K562 (cell line): ENCODE measurements around the gene TXLNG. TPM values are rescaled to one million over a fixed set of nuclear protein-coding genes. Genes with fewer than 3 reads are reported as not detected.

ENCODE experiments used
- BRF2 ChIP-seq: IDR thresholded peaks from 3 replicates; pipeline ENCODE4 v1.6.1; 2011; ENCODE audit warnings: borderline replicate concordance, mild to moderate bottlenecking; ENCODE audit not compliant: insufficient read length, insufficient read depth
- EP400 ChIP-seq: fragments of 450-650 bp; IDR thresholded peaks from 2 replicates; pipeline ENCODE4 v1.6.1; 2017; ENCODE audit warnings: antibody characterized with exemption, mild to moderate bottlenecking, moderate library complexity
- LEF1 ChIP-seq: fragments of 450-650 bp; IDR thresholded peaks from 2 replicates; pipeline ENCODE4 v1.6.1; 2016; ENCODE audit warnings: mild to moderate bottlenecking
- MAFF ChIP-seq: IDR thresholded peaks from 2 replicates; pipeline ENCODE4 v1.6.1; 2012; ENCODE audit warnings: low read length, improper control_type of control experiment
- NUFIP1 ChIP-seq: fragments of 450-650 bp; IDR thresholded peaks from 2 replicates; pipeline ENCODE4 v1.6.1; 2018; ENCODE audit not compliant: partially characterized antibody
- PATZ1 ChIP-seq: fragments of 250-450 bp; sonication (Bioruptor Pico); IDR thresholded peaks from 2 replicates; pipeline ENCODE4 v1.5.0; 2020; ENCODE audit warnings: mild to moderate bottlenecking, borderline replicate concordance
- RBFOX2 ChIP-seq: fragments of 200-400 bp; formaldehyde crosslinking; IDR thresholded peaks from 2 replicates; pipeline ENCODE4 v1.6.1; 2017; ENCODE audit warnings: low read depth, mild to moderate bottlenecking, low read length, moderate library complexity
- RFX1 ChIP-seq: fragments of 450-650 bp; IDR thresholded peaks from 2 replicates; pipeline ENCODE4 v1.6.1; 2016; ENCODE audit warnings: mild to moderate bottlenecking, moderate library complexity
- SMAD4 ChIP-seq: fragments of 250-450 bp; sonication (Bioruptor Pico); conservative IDR thresholded peaks from 2 replicates; pipeline ENCODE4 v1.8.0; 2021; ENCODE audit warnings: inconsistent platforms, mild to moderate bottlenecking, moderate library complexity
- ZKSCAN8 ChIP-seq: fragments of 200-800 bp; sonication (Bioruptor generic); IDR thresholded peaks from 2 replicates; pipeline ENCODE4 v1.6.1; 2016; ENCODE audit warnings: missing genetic modification characterization, missing compliant biosample characterization
- ZNF512 ChIP-seq: IDR thresholded peaks from 2 replicates; pipeline ENCODE4 v1.6.1; 2016; ENCODE audit warnings: missing genetic modification characterization, missing compliant biosample characterization
- ZNF695 ChIP-seq: fragments of 450-650 bp; formaldehyde crosslinking; IDR thresholded peaks from 2 replicates; pipeline ENCODE4 v1.4.0; 2020; ENCODE audit warnings: mild to moderate bottlenecking, moderate library complexity
- polyA plus RNA-seq, 8 experiments: library from polyadenylated mRNA; depleted of rRNA in 4 of 8; stranded (reverse) in 5 of 8; unstranded in 3 of 8; fragments of >200 nt; fragmentation: Nextera tagmentation in 2 of 8; fragmentation: Illumina TruSeq in 1 of 8; extraction: Ambion mirVana in 2 of 8; extraction: Trizol in 1 of 8; gene quantifications; 2 replicates each; pipeline versions ENCODE4 v1.2.1 to v1.2.3, GENCODE V29; 2011 to 2014; ENCODE audit warnings: inconsistent platforms in 1 of 8, missing spikeins in 1 of 8
- total RNA-seq, 7 experiments: library from RNA; depleted of rRNA in 6 of 7; stranded (reverse); fragments of >200 nt in 6 of 7; fragmentation: Illumina TruSeq in 2 of 7; extraction: Trizol in 2 of 7; gene quantifications; 2 replicates each; pipeline versions ENCODE4 v1.2.1 to v1.2.3, GENCODE V29; 2011 to 2021; ENCODE audit warnings: low replicate concordance in 1 of 7
- TF ChIP-seq, protein P1 (sequence below): fragments of 450-650 bp; IDR thresholded peaks from 2 replicates; pipeline ENCODE4 v1.6.1; 2016; ENCODE audit warnings: missing biosample characterization, missing genetic modification characterization
- TF ChIP-seq, protein P2 (sequence below), 2 experiments: fragments of 450-650 bp; conservative IDR thresholded peaks; 2 replicates each; pipeline ENCODE4 v1.6.1; 2017; ENCODE audit warnings: mild to moderate bottlenecking in 2 of 2, moderate library complexity in 2 of 2
- TF ChIP-seq, protein P3 (sequence below): sonication (generic); formaldehyde crosslinking; IDR thresholded peaks from 2 replicates; pipeline ENCODE4 v1.8.0; 2022; ENCODE audit warnings: missing genetic modification reagents, mild to moderate bottlenecking, moderate library complexity, borderline replicate concordance
- TF ChIP-seq, protein P4 (sequence below): sonication (generic); formaldehyde crosslinking; IDR thresholded peaks from 2 replicates; pipeline ENCODE4 v1.8.0; 2023; ENCODE audit warnings: mild to moderate bottlenecking, missing genetic modification reagents

The TXLNG gene
- total and polyA plus RNA-seq, 9 of the 15 experiments (the other 6 are each of a cell fraction or from before 2014, with no cell fraction given), result 13.1 to 47.0 (median 31.6) TPM

DNA sequence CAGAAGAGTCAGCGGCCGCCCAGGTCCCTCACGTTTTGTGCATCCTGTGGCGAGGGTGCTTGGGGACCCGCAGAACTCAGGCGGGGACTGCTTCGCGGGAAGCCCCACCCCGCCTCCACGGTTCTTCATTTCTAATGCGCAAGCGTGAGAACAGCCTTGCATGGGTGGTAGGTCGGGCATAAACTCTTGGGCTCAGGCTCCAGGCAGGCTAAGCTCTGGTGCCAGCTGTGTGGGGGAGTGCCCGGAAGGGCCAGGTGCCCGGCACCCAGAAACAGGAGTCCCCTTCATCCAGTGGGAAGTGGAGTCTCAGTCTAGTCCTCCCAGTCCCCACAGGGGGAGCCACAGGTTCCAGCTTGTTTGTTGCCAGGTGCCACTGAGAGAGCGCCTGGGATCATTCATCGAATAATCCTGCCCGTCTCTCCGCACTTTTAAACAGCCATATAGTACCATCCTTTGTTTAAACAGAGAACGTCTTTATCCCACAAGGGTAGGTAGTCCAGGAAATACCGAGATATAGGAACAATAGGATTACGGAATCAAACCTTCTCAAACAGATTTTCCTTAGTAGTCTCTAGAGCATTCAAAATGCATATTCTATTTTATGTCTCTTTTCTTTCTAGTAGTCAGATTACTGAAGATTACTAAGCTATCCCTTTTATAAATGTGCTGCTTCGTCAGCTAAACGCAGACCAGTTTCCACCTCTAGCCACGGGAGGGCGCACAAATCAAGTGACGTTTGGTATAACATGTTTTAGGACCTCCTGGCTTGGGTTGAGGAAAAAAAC is 96.6 kb downstream of the TXLNG start (continued):
- TF ChIP-seq PATZ1 (CRISPR knock-in tag) (no peak), NUFIP1 (no peak), BRF2 (no peak), RBFOX2 (peak; percentile 58), SMAD4 (CRISPR knock-in tag) (0 out of 2 replicates have a peak, but pooled peaks have one; percentile 22), ZKSCAN8 (CRISPR knock-in tag) (no peak), ZNF695 (CRISPR knock-in tag) (no peak), RFX1 (peak; percentile 56), EP400 (peak; percentile 61), MAFF (peak; percentile 11; the same call in 1 of the 2 replicates), LEF1 (no peak), ZNF512 (tag) (no peak)
- TF ChIP-seq, protein P1, sequence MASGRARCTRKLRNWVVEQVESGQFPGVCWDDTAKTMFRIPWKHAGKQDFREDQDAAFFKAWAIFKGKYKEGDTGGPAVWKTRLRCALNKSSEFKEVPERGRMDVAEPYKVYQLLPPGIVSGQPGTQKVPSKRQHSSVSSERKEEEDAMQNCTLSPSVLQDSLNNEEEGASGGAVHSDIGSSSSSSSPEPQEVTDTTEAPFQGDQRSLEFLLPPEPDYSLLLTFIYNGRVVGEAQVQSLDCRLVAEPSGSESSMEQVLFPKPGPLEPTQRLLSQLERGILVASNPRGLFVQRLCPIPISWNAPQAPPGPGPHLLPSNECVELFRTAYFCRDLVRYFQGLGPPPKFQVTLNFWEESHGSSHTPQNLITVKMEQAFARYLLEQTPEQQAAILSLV (tag), result no peak
- TF ChIP-seq, protein P2, sequence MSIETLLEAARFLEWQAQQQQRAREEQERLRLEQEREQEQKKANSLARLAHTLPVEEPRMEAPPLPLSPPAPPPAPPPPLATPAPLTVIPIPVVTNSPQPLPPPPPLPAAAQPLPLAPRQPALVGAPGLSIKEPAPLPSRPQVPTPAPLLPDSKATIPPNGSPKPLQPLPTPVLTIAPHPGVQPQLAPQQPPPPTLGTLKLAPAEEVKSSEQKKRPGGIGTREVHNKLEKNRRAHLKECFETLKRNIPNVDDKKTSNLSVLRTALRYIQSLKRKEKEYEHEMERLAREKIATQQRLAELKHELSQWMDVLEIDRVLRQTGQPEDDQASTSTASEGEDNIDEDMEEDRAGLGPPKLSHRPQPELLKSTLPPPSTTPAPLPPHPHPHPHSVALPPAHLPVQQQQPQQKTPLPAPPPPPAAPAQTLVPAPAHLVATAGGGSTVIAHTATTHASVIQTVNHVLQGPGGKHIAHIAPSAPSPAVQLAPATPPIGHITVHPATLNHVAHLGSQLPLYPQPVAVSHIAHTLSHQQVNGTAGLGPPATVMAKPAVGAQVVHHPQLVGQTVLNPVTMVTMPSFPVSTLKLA (conservative IDR thresholded peaks at IDR 0.05), result peak; percentile 19 to 23; a peak in 1 of 4 replicates
- TF ChIP-seq, protein P3, sequence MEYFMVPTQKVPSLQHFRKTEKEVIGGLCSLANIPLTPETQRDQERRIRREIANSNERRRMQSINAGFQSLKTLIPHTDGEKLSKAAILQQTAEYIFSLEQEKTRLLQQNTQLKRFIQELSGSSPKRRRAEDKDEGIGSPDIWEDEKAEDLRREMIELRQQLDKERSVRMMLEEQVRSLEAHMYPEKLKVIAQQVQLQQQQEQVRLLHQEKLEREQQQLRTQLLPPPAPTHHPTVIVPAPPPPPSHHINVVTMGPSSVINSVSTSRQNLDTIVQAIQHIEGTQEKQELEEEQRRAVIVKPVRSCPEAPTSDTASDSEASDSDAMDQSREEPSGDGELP (CRISPR knock-in tag), result peak; percentile 60; the same call in 1 of the 2 replicates
- TF ChIP-seq, protein P4, sequence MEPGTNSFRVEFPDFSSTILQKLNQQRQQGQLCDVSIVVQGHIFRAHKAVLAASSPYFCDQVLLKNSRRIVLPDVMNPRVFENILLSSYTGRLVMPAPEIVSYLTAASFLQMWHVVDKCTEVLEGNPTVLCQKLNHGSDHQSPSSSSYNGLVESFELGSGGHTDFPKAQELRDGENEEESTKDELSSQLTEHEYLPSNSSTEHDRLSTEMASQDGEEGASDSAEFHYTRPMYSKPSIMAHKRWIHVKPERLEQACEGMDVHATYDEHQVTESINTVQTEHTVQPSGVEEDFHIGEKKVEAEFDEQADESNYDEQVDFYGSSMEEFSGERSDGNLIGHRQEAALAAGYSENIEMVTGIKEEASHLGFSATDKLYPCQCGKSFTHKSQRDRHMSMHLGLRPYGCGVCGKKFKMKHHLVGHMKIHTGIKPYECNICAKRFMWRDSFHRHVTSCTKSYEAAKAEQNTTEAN (CRISPR knock-in tag), result no peak
